ENCODE data around the gene SAC3D1. TPM values are rescaled to one million over a fixed set of nuclear protein-coding genes. Genes with fewer than 3 reads are reported as not detected.

SAC3D1 gene
- total and polyA plus RNA-seq, 9 of the 15 experiments (the other 6 are each of a cell fraction or from before 2014, with no cell fraction given) = 0.20 to 35.2 (median 5.8) TPM

- TF ChIP-seq MEF2D (tag; conservative IDR thresholded peaks at IDR 0.05; ENCODE audit: low read depth) (0 out of 2 replicates have a peak, but pooled peaks have one; percentile 32), USF2 (CRISPR knock-in tag; IDR thresholded peaks at IDR 0.05) (peak; percentile 82), POLR2G (IDR thresholded peaks at IDR 0.05; ENCODE audit: low read depth, low read length) (peak; percentile 76), LEF1 (IDR thresholded peaks at IDR 0.05) (0 out of 2 replicates have a peak, but pooled peaks have one; percentile 50), SMARCE1 (IDR thresholded peaks at IDR 0.05) (0 out of 2 replicates have a peak, but pooled peaks have one; percentile 36), RBM34 (IDR thresholded peaks at IDR 0.05; ENCODE audit: borderline replicate concordance, insufficient read depth, low read length) (no peak), MTA1 (IDR thresholded peaks at IDR 0.05; ENCODE audit: borderline replicate concordance) (peak; percentile 50; the same call in 1 of the 2 replicates), TEAD4 (IDR thresholded peaks at IDR 0.05; ENCODE audit: low read length) (peak; percentile 25; the same call in 1 of the 2 replicates), TEAD4 (CRISPR knock-in tag; IDR thresholded peaks at IDR 0.05; ENCODE audit: borderline replicate concordance) (no peak), ZBTB43 (CRISPR knock-in tag; IDR thresholded peaks at IDR 0.05) (0 out of 2 replicates have a peak, but pooled peaks have one; percentile 18), ZBTB7A (IDR thresholded peaks at IDR 0.05; ENCODE audit: borderline replicate concordance, control insufficient read depth, low read depth, low read length) (peak; percentile 91), ZSCAN32 (CRISPR knock-in tag; IDR thresholded peaks at IDR 0.05) (no peak), HDAC1 (IDR thresholded peaks at IDR 0.05) (peak in 1 of 2 experiments; percentile 91; a peak in 2 of 4 replicates), TCF3 (CRISPR knock-in tag; IDR thresholded peaks at IDR 0.05) (peak; percentile 27; the same call in 1 of the 2 replicates), TFAP4 (CRISPR knock-in tag; IDR thresholded peaks at IDR 0.05; ENCODE audit: borderline replicate concordance) (peak; percentile 99), MAX (CRISPR knock-in tag; IDR thresholded peaks at IDR 0.05) (peak; percentile 67; the same call in 1 of the 2 replicates), SRSF9 (IDR thresholded peaks at IDR 0.05; ENCODE audit: borderline replicate concordance, low read depth, low read length) (no peak), NR2C1 (IDR thresholded peaks at IDR 0.05) (no peak), NR2C1 (tag; IDR thresholded peaks at IDR 0.05) (peak; percentile 46), ZFX (CRISPR knock-in tag; IDR thresholded peaks at IDR 0.05) (peak; percentile 73), EP400 (IDR thresholded peaks at IDR 0.05) (peak; percentile 80), NONO (IDR thresholded peaks at IDR 0.05; ENCODE audit: low read depth in 2 of 2, low read length in 1 of 2) (no peak), SMAD2 (IDR thresholded peaks at IDR 0.05; ENCODE audit: low read depth, low read length) (no peak), CTCF (IDR thresholded peaks at IDR 0.05 in 2 of 3, conservative IDR thresholded peaks at IDR 0.05 in 1 of 3; ENCODE audit: insufficient read depth in 2 of 3, low read depth in 1 of 3, low read length in 3 of 3) (peak; percentile 80 to 97 (median 97))
Measured at GRCh38 chr11:64996710-64997380, 44.2 kb upstream of the SAC3D1 start, which contains the start of gene BATF2 (continued).
